Aorta (tissue), 5 donors: ENCODE data around the gene RAB6B. TPM values are rescaled to one million over a fixed set of nuclear protein-coding genes. Genes with fewer than 3 reads are reported as not detected.

Experiments used
- ATAC-seq: fragments of 200-7000 bp; cut with Tn5 transposase; one replicate; pipeline ENCODE4 v1.9.1; 2022; ENCODE audit warnings: moderate library complexity; ENCODE audit not compliant: low FRiP score
- DNase-seq, 2 donors: peaks; one replicate each; pipeline ENCODE4 v3.0.0-alpha.2; 2020
- H3K27ac ChIP-seq, 2 donors: one replicate each; pipeline ENCODE4 v1.5.1; 2013; ENCODE audit warnings: low read length in 2 of 2, mild to moderate bottlenecking in 2 of 2, moderate library complexity in 2 of 2, control low read depth in 1 of 2, inconsistent platforms in 1 of 2, low read depth in 1 of 2
- H3K27me3 ChIP-seq, 2 donors: one replicate each; pipeline ENCODE4 v1.6.1; 2013; ENCODE audit warnings: control low read depth in 1 of 2, low read length in 1 of 2, mild to moderate bottlenecking in 1 of 2, moderate library complexity in 1 of 2; ENCODE audit not compliant: insufficient read depth in 2 of 2, control insufficient read depth in 1 of 2
- H3K36me3 ChIP-seq, 2 donors: one replicate each; pipeline ENCODE4 v1.6.1; 2013; ENCODE audit warnings: control low read depth in 1 of 2, low read length in 1 of 2, mild to moderate bottlenecking in 1 of 2; ENCODE audit not compliant: insufficient read depth in 2 of 2, control insufficient read depth in 1 of 2
- H3K4me1 ChIP-seq, 2 donors: one replicate each; pipeline ENCODE4 v1.6.1; 2013; ENCODE audit warnings: low read length in 2 of 2, control low read depth in 1 of 2, mild to moderate bottlenecking in 1 of 2, moderate library complexity in 1 of 2; ENCODE audit not compliant: insufficient read depth in 2 of 2, control insufficient read depth in 1 of 2
- H3K4me3 ChIP-seq, 2 donors: one replicate each; pipeline ENCODE4 v1.5.1; 2013; ENCODE audit warnings: low read length in 2 of 2, control low read depth in 1 of 2, mild to moderate bottlenecking in 1 of 2
- H3K9me3 ChIP-seq: one replicate; pipeline ENCODE4 v1.6.1; 2013; ENCODE audit warnings: mild to moderate bottlenecking, low read length; ENCODE audit not compliant: control insufficient read depth
- WGBS, 2 donors: extraction: QIAGEN DNeasy Blood & Tissue Kit; methylation state at CpG; one replicate each; pipeline ENCODE4 v1.1.7; 2013; 5-methylcytosine and 5-hydroxymethylcytosine counted together
- intact Hi-C, 2 donors: fragments of 100-400 bp; cut with DNase I; formaldehyde crosslinking; loops; one replicate each; pipeline versions ENCODE4 v1.14.2 to v1.15.0; 2022
- polyA plus RNA-seq, 2 donors: library from polyadenylated mRNA; stranded (reverse); fragments of 200-250 nt; gene quantifications; one replicate each; pipeline ENCODE4 v1.2.3, GENCODE V29; 2013
- total RNA-seq, 2 donors: library from RNA; stranded (reverse); fragmentation: NEBNext Ultra II Directional; extraction: Animal tissue kit (Norgen Biotek cat#: 25700); gene quantifications; one replicate each; pipeline ENCODE4 v1.2.1, GENCODE V29; 2021
- donor health status: healthy with polysubstance abuse.
- donor health status: Bipolar disorder and iron deficiency.
- donor health status: DM: no; HTN: no; CAD: no.
- donor health status: DM: no; HTN: no; CAD: no.
- donor health status: DM: yes; HTN: yes; CAD: no.

Gene RAB6B
- total and polyA plus RNA-seq, 4 donors: 0.59 to 12.0 (median 8.2) TPM

DNA sequence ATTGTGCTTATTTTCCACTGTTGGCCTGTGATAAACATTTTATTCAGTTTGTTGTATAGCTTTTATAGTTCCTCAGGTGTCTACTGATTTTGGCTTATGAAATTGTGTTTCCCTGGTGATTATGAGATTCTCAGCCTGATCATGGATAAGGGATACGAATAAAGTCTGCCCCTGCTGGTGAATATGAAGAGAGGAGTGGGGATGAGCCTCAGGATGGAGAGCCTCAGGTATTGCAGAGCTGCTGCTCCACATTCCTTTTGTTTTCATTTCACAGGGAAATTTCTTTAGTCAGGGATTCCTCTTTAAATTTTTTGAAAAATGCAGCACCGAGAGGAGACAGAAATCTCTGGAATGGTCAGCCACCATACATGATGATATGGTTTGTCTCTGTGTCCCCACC is 14.7 kb upstream of the RAB6B start:
- WGBS, 2 donors: 68 to 78% methylated on average over 2 of the region's 2 CpGs
- no peak for ATAC-seq
- Histone ChIP-seq H3K36me3 (no peaks in the 10 kb centered on the region), H3K9me3 (no peaks in the 10 kb centered on the region), H3K4me1 (no peaks in the 10 kb centered on the region), H3K4me3 (no peak overlapping the region), H3K27ac (no peak overlapping the region), H3K27me3 (peaks cover 0 to 3% of the 10 kb centered on the region in 2 donors)
- no peak for DNase-seq
- intact Hi-C loops: no loop called here

DNA sequence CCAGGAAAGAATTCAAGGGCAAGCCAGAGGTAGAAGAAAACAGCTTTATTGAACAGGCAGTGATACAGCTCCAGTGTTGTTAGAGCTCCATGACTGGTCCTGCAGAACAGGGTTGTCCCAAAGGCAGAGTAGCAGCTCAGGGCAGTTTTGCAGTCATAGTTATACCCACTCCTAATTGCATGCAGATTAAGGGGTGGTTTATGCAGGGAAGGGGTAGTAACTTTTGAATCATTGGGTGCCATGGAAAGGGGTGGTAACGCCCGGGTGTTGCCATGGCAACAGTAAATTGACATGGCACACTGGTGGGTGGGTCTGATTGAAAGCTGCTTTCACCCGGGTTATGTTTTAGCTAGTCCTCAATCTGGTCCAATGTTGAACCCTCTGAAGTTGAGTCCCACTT is 9.7 kb upstream of the RAB6B start:
- Histone ChIP-seq H3K36me3 (no peaks in the 10 kb centered on the region), H3K4me1 (no peaks in the 10 kb centered on the region), H3K9me3 (no peaks in the 10 kb centered on the region), H3K4me3 (no peak overlapping the region), H3K27ac (no peak overlapping the region), H3K27me3 (no peaks in the 10 kb centered on the region)
- DNase-seq (no peak), ATAC-seq (no peak)
- WGBS, 2 donors: 72 to 89% methylated on average over 3 of the region's 3 CpGs
- intact Hi-C loops: no loop called here

DNA sequence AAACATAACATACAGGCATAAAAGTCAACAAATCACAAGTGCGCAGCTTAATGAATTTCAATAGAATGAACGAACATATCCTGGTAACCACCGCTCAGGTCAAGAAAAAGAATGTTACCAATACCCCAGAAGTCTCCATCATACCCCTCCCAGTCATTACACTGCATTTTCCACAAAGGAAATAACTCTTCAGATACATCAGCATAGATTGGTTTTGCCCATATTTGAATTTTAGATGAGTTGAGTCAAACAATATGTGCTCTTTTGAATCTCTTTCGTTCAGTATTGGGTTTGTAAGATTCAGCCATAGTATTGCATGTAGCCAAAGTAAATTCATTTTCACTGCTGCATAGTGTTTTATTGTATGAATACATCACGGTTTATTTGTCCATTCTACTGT is 6.2 kb upstream of the RAB6B start:
- Histone ChIP-seq H3K4me3 (no peak overlapping the region), H3K27ac (no peak overlapping the region), H3K9me3 (no peaks in the 10 kb centered on the region), H3K4me1 (no peaks in the 10 kb centered on the region), H3K36me3 (no peaks in the 10 kb centered on the region), H3K27me3 (no peaks in the 10 kb centered on the region)
- intact Hi-C loops: no loop called here
- DNase-seq (no peak), ATAC-seq (no peak)
- WGBS, 2 donors: 89% methylated on average over 5 of the region's 5 CpGs

DNA sequence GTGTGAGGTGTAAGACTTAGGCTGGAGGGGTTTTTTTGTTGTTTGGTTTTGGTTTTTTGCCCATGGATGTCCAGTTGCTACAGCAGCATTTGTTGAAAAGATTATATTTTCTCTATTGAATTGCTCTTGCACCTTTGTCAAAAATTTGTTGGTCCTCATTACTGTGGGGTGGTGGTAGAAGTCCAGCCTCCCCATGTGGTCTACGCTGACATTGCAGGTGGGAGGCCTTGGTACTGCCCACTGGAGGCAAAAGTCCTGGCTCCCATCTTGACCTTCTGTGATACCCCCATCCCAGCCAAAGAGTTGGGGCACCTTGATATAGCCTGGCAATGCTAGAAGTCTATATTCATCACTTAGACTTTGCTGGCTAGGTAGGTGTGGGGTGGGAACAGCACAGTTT is 5.4 kb upstream of the RAB6B start:
- no peaks in the 10 kb centered on the region for H3K27me3 ChIP-seq
- DNase-seq (no peak), ATAC-seq (no peak)
- no peak overlapping the region for H3K27ac ChIP-seq
- H3K9me3 ChIP-seq: no peaks in the 10 kb centered on the region
- 90 to 91% methylated on average over 1 of the region's 1 CpG for WGBS, 2 donors
- no peaks in the 10 kb centered on the region for H3K36me3 ChIP-seq
- intact Hi-C loops: no loop called here
- H3K4me1 ChIP-seq: no peaks in the 10 kb centered on the region
- no peak overlapping the region for H3K4me3 ChIP-seq

DNA sequence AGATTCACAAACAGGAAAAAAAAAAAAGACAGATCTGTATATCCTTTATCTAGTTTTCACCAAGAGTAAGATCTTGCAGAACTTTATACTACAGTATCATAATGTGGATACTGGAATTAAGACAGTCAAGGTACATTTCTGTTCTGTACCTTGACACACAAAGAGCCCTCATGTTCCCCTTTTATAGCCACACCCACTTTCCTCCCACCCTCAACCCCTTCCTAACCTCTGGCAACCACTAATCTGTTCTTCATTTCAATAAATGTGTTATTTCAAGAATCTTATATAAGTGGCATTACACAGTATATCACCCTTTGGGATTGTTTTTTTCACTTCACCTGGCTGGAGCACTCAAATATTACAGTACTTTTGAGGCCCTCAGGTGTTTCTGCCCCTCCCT is 3.6 kb upstream of the RAB6B start:
- Histone ChIP-seq H3K4me3 (no peak overlapping the region), H3K36me3 (no peaks in the 10 kb centered on the region), H3K27ac (no peak overlapping the region), H3K27me3 (no peaks in the 10 kb centered on the region), H3K9me3 (no peaks in the 10 kb centered on the region), H3K4me1 (no peaks in the 10 kb centered on the region)
- DNase-seq (no peak), ATAC-seq (no peak)
- intact Hi-C loops: no loop called here

DNA sequence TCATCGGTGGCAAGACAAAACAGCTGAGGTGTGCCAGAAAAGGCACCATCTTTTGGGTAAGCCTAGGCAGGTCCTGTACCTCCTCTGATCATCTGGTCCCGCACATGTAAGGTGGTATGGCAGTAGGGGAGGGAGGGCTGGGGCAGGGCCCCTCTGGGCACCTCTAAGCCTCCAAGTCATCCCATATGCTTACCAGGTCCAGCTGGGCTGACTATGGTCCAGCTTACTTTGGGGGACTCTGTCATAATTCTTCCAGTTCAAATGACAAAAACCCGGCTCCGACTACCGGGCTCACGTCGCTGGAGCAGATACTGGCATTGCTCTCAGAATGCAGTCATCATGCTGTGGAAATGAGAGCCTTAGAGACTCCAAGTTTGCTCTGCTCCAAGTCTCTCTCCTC is 1.9 kb upstream of the RAB6B start:
- H3K36me3 ChIP-seq: no peaks in the 10 kb centered on the region
- WGBS, 2 donors: 43 to 58% methylated on average over 7 of the region's 7 CpGs
- no peak overlapping the region for H3K4me3 ChIP-seq
- no peaks in the 10 kb centered on the region for H3K27me3 ChIP-seq
- ATAC-seq (no peak), DNase-seq (no peak)
- H3K27ac ChIP-seq: no peak overlapping the region
- no peaks in the 10 kb centered on the region for H3K4me1 ChIP-seq
- intact Hi-C loops: no loop called here
- no peaks in the 10 kb centered on the region for H3K9me3 ChIP-seq

DNA sequence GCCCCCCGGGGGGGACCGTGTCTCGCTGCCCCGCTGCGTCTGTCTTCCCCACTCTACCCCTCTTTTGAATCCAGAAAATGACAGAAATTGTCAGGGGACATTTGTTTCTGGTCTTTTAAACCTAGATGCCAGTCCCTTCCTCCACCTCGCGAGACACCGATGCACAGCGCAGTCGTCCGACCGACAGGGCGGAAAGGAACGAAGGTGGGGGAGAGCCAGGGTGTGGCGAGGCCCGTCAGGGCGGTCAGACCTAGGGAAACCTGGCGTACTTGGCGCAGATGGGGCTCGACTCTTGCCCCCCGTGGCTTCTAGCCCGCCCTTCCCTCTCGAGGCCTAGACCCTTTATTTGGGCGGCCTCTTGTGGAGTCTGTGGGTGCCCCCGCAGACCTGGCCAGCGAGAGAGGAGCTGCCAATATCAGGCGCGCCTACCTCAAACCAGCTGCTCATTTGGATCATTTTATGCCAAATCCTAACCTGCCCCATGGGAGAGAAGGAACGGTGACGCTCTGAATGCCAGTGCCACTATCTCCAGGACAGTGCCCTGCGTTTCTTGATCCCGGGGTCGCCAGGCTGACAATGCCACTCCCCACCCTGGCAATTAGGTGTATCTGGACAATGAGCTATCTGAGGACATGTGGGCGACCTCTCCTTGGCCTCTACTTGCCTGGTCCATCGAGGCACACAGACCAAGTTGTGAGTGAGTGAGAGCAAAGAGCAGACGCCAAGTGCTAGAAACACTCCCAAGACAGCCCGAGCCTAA is 500 bp upstream of the RAB6B start:
- no peak for DNase-seq
- no peaks in the 10 kb centered on the region for H3K4me1 ChIP-seq
- intact Hi-C loops: no loop called here
- no peaks in the 10 kb centered on the region for H3K36me3 ChIP-seq
- no peaks in the 10 kb centered on the region for H3K9me3 ChIP-seq
- 11 to 12% methylated on average over 37 of the region's 37 CpGs for WGBS, 2 donors
- no peaks in the 10 kb centered on the region for H3K27me3 ChIP-seq
- peak overlapping the region; percentile 58 to 81 for H3K4me3 ChIP-seq
- ATAC-seq: no peak
- H3K27ac ChIP-seq: no peak overlapping the region

DNA sequence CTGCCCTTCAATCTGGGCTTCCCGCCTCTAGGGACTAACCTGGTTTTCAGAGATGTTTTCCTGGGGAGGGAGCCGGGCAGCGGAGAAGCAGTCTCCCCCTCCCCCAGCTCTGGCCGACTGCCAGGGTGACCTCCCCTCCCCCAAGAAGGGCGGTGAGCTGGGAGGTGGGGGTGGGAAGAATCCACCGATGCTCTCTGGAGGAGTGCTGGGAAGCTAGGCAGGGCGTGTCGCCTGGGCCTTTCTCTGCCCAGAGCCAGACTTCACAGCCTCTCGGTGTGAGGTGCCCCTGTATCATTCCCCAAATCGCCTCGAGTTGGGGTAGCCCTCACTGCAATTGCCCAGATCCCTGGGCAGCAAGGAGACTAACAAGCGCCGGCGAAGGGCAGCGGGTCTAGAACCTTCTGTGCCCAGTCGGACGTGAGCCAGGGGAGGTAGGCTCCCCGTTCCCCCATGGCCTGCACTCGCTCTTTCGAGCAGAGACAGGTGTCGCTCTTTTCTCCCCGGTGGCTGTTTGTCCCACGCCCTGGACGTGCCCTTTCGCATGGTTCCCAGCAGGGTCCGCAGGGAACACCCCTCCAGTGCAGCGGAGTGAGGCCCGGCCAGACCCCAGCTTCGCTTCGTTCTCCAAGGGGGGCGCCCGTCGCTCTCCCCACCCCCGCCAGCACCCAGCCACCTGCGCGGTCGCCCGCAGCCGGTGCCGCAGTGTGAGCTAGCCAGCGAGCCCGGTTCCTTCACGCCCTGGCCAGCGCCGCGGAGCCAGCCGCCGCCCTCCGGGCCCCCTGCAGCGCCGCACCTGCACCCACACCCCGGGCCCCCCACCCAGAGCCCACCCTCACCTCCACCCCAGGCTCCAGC is 1.1 kb downstream of the RAB6B start:
- ATAC-seq (peak; percentile 16), DNase-seq (no peak)
- no peaks in the 10 kb centered on the region for H3K27me3 ChIP-seq
- H3K4me1 ChIP-seq: no peaks in the 10 kb centered on the region
- no peak overlapping the region for H3K27ac ChIP-seq
- WGBS, 2 donors: 18 to 19% methylated on average over 44 to 52 of the region's 52 CpGs
- H3K9me3 ChIP-seq: no peaks in the 10 kb centered on the region
- no peaks in the 10 kb centered on the region for H3K36me3 ChIP-seq
- intact Hi-C loops: no loop called here
- peak overlapping the region; percentile 58 to 81 for H3K4me3 ChIP-seq
